Esophagus muscularis mucosa (tissue), 4 donors: ENCODE data around the gene CD80. TPM values are rescaled to one million over a fixed set of nuclear protein-coding genes. Genes with fewer than 3 reads are reported as not detected.

Experiments used
- DNase-seq: peaks from one replicate; pipeline ENCODE4 v3.0.0-alpha.2; 2017; ENCODE audit errors: extremely low spot score
- H3K27ac ChIP-seq, 4 donors: fragments of 200-600 bp; sonication (generic); replicated peaks in 1 of 4; 1 replicate in 3 of 4; 2 replicates in 1 of 4; pipeline ENCODE4 v1.5.1; 2016 to 2019; ENCODE audit warnings: mild to moderate bottlenecking in 1 of 4
- H3K27me3 ChIP-seq, 4 donors: fragments of 200-600 bp; sonication (generic); one replicate each; pipeline versions ENCODE4 v1.5.1 to v1.6.0; 2016 to 2019
- H3K36me3 ChIP-seq, 4 donors: fragments of 200-600 bp; sonication (generic); one replicate each; pipeline ENCODE4 v1.5.1; 2016 to 2019
- H3K4me1 ChIP-seq, 4 donors: fragments of 200-600 bp; sonication (generic); one replicate each; pipeline ENCODE4 v1.5.1; 2016 to 2019
- H3K4me3 ChIP-seq, 4 donors: fragments of 200-600 bp; sonication (generic); 1 replicate in 2 of 4; 2 replicates in 2 of 4; pipeline ENCODE4 v1.5.1; 2016 to 2019; ENCODE audit warnings: mild to moderate bottlenecking in 4 of 4, moderate library complexity in 1 of 4
- H3K9me3 ChIP-seq, 4 donors: fragments of 200-600 bp; sonication (generic); 1 replicate in 3 of 4; 2 replicates in 1 of 4; pipeline ENCODE4 v1.5.1; 2016 to 2019
- EP300 ChIP-seq: sonication (generic); formaldehyde crosslinking; IDR thresholded peaks from one replicate; pipeline ENCODE4 v1.6.1; 2017; ENCODE audit warnings: antibody characterized with exemption
- POLR2A ChIP-seq: fragments of 450-650 bp; IDR thresholded peaks from one replicate; pipeline ENCODE4 v1.6.1; 2017; ENCODE audit warnings: antibody characterized with exemption, moderate library complexity, mild to moderate bottlenecking, low read depth
- POLR2AphosphoS5 ChIP-seq, 2 donors: sonication (generic); formaldehyde crosslinking; IDR thresholded peaks; one replicate each; pipeline ENCODE4 v1.6.1; 2017; ENCODE audit warnings: antibody characterized with exemption in 2 of 2
- WGBS: methylation state at CpG from one replicate; pipeline ENCODE4 v1.1.5; 2018; 5-methylcytosine and 5-hydroxymethylcytosine counted together
- intact Hi-C: fragments of 100-400 bp; cut with DNase I; formaldehyde crosslinking; loops from one replicate; pipeline ENCODE4 v1.15.1; 2023
- total RNA-seq, 4 donors: library from RNA; depleted of rRNA; stranded (reverse); fragments of >200 nt; gene quantifications; one replicate each; pipeline versions ENCODE4 v1.1.0 to v1.2.1, GENCODE V29; 2016
- TF ChIP-seq, protein P1 (sequence below), 3 experiments: fragments of 200-600 bp in 2 of 3; fragments of 450-650 bp in 1 of 3; sonication (generic) in 2 of 3; IDR thresholded peaks; one replicate each; pipeline ENCODE4 v1.5.1; 2017 to 2019; ENCODE audit warnings: antibody characterized with exemption in 3 of 3, mild to moderate bottlenecking in 2 of 3, moderate library complexity in 1 of 3

Gene CD80
- total RNA-seq, 4 donors from 2014 or later: 0.26 to 1.3 TPM; not detected in 2

DNA sequence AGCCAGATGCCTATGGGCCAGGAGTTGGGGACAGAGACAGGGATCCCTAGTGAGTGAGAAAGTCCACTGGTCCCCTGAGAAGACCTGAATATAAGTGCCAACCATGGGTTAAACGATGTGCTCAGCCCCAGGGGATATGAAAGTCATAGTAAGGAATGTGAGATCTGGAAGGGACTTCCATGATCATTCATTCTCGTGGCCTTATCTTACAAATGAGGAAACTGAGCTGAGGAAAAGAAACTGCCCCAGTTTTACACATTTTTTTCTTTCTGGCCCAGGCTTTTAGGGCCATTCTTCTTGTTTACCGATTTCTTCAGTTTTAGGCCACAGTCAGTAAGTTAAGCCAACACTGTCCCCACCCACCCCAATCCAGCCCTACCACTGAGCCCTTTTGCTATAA lies 11.1 kb downstream of the CD80 start:
- Histone ChIP-seq H3K27ac (no peak overlapping the region), H3K4me3 (no peak overlapping the region), H3K9me3 (no peaks in the 10 kb centered on the region), H3K36me3 (no peaks in the 10 kb centered on the region), H3K27me3 (no peaks in the 10 kb centered on the region), H3K4me1 (no peaks in the 10 kb centered on the region)
- WGBS: 50% methylated on average over 3 of the region's 3 CpGs
- intact Hi-C loops: no loop called here
- TF ChIP-seq POLR2A (no peak), POLR2AphosphoS5 (IDR thresholded peaks at IDR 0.05) (no peak), EP300 (no peak)
- TF ChIP-seq, protein P1, sequence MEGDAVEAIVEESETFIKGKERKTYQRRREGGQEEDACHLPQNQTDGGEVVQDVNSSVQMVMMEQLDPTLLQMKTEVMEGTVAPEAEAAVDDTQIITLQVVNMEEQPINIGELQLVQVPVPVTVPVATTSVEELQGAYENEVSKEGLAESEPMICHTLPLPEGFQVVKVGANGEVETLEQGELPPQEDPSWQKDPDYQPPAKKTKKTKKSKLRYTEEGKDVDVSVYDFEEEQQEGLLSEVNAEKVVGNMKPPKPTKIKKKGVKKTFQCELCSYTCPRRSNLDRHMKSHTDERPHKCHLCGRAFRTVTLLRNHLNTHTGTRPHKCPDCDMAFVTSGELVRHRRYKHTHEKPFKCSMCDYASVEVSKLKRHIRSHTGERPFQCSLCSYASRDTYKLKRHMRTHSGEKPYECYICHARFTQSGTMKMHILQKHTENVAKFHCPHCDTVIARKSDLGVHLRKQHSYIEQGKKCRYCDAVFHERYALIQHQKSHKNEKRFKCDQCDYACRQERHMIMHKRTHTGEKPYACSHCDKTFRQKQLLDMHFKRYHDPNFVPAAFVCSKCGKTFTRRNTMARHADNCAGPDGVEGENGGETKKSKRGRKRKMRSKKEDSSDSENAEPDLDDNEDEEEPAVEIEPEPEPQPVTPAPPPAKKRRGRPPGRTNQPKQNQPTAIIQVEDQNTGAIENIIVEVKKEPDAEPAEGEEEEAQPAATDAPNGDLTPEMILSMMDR (IDR thresholded peaks at IDR 0.05): no peak
- DNase-seq: no peak

DNA sequence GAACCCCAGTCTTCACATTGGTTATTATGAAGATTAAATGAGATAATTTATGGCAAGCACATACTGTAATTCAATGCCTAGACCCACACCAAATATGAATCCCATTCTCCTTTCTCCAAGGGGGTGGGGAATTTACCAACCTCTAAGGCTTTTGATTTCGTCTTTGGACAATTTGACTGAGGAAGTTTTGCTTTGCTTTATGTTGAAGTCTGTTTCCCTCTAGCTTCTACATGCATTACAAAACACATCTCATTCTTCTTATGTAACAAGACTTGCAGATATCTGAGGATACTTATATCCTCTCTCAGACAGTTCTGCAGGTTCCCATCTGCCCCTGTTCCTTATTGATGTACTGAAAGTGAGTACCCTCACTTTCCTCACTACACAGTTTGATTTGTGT lies 12.2 kb downstream of the CD80 start:
- no peaks in the 10 kb centered on the region for H3K27me3 ChIP-seq
- no peak for DNase-seq
- no peaks in the 10 kb centered on the region for H3K36me3 ChIP-seq
- no peaks in the 10 kb centered on the region for H3K4me1 ChIP-seq
- WGBS: 81% methylated on average over 1 of the region's 1 CpG
- H3K9me3 ChIP-seq: no peaks in the 10 kb centered on the region
- intact Hi-C loops: no loop called here
- H3K4me3 ChIP-seq: no peak overlapping the region
- no peak for TF ChIP-seq POLR2AphosphoS5 (IDR thresholded peaks at IDR 0.05)
- TF ChIP-seq EP300: no peak
- TF ChIP-seq, protein P1 (IDR thresholded peaks at IDR 0.05): no peak
- TF ChIP-seq POLR2A: no peak
- no peak overlapping the region for H3K27ac ChIP-seq

DNA sequence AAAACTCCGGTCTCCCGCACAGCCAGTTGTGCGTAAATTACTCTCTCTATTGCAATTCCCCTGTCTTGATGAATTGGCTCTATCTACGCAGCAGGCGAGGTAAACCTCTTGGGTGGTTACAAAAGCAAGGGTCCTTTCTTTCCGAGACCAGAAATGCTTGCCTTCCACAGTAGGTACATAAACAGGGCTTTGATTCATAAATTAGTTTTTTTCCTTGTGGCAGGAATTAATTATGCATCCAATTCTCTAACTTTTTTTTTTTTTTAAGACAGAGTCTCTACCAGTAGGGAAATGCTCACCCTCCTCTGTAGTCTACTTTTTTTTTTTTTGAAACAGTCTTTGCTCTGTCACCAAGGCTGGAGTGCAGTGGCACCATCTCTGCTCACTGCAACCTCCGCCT lies 16.3 kb downstream of the CD80 start:
- no peak overlapping the region for H3K27ac ChIP-seq
- H3K4me1 ChIP-seq: no peaks in the 10 kb centered on the region
- H3K9me3 ChIP-seq: no peaks in the 10 kb centered on the region
- no peaks in the 10 kb centered on the region for H3K36me3 ChIP-seq
- no peak for DNase-seq
- TF ChIP-seq POLR2A: no peak
- intact Hi-C loops: no loop called here
- no peaks in the 10 kb centered on the region for H3K27me3 ChIP-seq
- H3K4me3 ChIP-seq: no peak overlapping the region
- 95% methylated on average over 7 of the region's 7 CpGs for WGBS

DNA sequence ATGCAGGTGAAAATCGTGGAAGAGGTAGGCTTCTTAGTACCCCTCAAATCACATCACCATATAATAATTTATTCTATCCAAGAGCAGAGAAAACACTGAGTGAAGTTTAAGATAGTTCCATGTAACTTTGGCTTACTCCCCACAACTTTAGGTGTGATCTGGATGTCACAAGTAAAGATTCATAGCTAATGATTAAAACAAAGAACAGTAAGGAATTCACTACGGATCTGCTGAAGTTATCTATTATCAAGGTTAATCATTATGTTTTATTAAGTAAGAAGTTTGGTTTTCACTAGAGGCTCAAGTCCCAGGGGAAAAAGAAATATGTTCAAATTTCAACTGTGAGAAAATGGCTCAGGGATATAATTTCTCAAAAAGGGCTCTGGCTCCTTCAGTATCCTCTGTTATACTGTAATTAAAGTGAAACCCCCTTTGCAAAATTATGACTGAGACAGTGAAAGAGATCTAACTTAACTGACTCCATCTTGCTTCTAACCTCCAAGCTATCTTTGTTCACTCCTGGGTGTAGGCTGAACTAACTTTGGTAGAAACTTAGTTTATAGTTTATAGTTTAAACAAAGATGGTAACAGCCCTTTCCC lies 17.1 kb downstream of the CD80 start:
- TF ChIP-seq POLR2A: no peak
- TF ChIP-seq POLR2AphosphoS5 (IDR thresholded peaks at IDR 0.05): no peak
- Histone ChIP-seq H3K4me3 (no peak overlapping the region), H3K27ac (no peak overlapping the region), H3K36me3 (no peaks in the 10 kb centered on the region), H3K9me3 (no peaks in the 10 kb centered on the region), H3K4me1 (no peaks in the 10 kb centered on the region), H3K27me3 (no peaks in the 10 kb centered on the region)
- 79% methylated on average over 2 of the region's 2 CpGs for WGBS
- DNase-seq: no peak
- intact Hi-C loops: no loop called here

DNA sequence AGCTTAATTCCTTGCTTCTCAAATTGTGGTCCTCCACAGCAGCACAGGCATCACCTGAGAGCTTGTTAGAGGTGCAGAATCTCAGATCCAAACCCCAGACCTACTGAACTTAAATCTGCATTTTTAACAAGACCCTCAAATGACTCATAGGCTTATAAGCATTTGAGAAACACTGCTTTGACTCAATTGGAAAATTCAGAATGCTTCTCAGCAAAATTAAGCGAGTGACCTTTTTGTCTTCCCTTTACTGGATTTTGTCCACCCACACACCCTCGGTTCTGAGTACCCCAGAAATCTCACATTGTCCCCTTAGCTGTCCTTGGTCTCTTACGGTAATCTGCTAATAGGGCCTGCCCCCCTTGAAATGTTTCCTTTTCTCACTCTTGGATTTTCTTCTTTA lies 17.9 kb downstream of the CD80 start:
- no peaks in the 10 kb centered on the region for H3K27me3 ChIP-seq
- no peak overlapping the region for H3K4me3 ChIP-seq
- no peaks in the 10 kb centered on the region for H3K4me1 ChIP-seq
- intact Hi-C loops: no loop called here
- TF ChIP-seq, protein P1 (IDR thresholded peaks at IDR 0.05): no peak
- TF ChIP-seq EP300 (no peak), POLR2AphosphoS5 (IDR thresholded peaks at IDR 0.05) (no peak)
- no peaks in the 10 kb centered on the region for H3K9me3 ChIP-seq
- no peak for DNase-seq
- H3K36me3 ChIP-seq: no peaks in the 10 kb centered on the region
- WGBS: 78% methylated on average over 3 of the region's 3 CpGs
- no peak overlapping the region for H3K27ac ChIP-seq

DNA sequence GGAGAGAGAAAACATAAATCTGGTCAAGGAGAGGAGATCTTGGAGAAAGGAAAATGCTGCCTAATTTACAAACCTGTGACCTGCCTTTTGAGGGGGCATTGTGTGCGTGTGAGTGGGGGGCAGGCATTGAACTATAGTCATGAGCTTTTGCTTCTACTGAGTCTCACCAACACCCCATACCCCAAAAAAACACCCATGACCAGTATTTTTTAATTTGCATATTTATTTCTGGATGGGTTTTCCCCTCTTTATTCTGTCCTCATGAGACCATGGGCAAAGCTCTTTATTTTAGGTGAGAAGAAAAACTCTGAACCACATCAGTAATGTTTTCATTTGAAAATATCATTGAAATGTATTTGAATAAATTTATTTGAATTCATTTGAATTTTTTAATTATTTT lies 20.6 kb downstream of the CD80 start:
- H3K36me3 ChIP-seq: no peaks in the 10 kb centered on the region
- intact Hi-C loops: no loop called here
- no peaks in the 10 kb centered on the region for H3K9me3 ChIP-seq
- TF ChIP-seq POLR2AphosphoS5 (IDR thresholded peaks at IDR 0.05) (no peak), POLR2A (no peak)
- TF ChIP-seq, protein P1 (IDR thresholded peaks at IDR 0.05): no peak
- 81% methylated on average over 1 of the region's 1 CpG for WGBS
- no peak overlapping the region for H3K27ac ChIP-seq
- H3K27me3 ChIP-seq: no peaks in the 10 kb centered on the region
- no peaks in the 10 kb centered on the region for H3K4me1 ChIP-seq
- DNase-seq: no peak
- no peak overlapping the region for H3K4me3 ChIP-seq
